H9 (cell line): ENCODE results near the gene DPH2. TPM values are rescaled to one million over a fixed set of nuclear protein-coding genes. Genes with fewer than 3 reads are reported as not detected.

Source experiments
- DNase-seq: peaks from one replicate; pipeline ENCODE4 v3.0.0-alpha.2; 2017
- H2AFZ ChIP-seq: one replicate; pipeline ENCODE4 v1.6.1; 2013; ENCODE audit warnings: mild to moderate bottlenecking, low read length, control low read depth, moderate library complexity
- H2AK5ac ChIP-seq: 2 replicates; pipeline ENCODE4 v1.6.1; 2013; ENCODE audit warnings: low read length, control low read depth, mixed read lengths; ENCODE audit not compliant: insufficient read length
- H2BK120ac ChIP-seq: one replicate; pipeline ENCODE4 v1.6.1; 2013; ENCODE audit warnings: low read depth, mild to moderate bottlenecking, low read length, control low read depth, inconsistent platforms; ENCODE audit not compliant: poor library complexity, severe bottlenecking
- H2BK12ac ChIP-seq: 2 replicates; pipeline ENCODE4 v1.6.1; 2013; ENCODE audit warnings: low read length, control low read depth, mixed read lengths, low read depth; ENCODE audit not compliant: insufficient read length
- H2BK15ac ChIP-seq: 2 replicates; pipeline ENCODE4 v1.6.1; 2013; ENCODE audit warnings: low read depth, low read length, control low read depth
- H2BK20ac ChIP-seq: one replicate; pipeline ENCODE4 v1.6.1; 2013; ENCODE audit warnings: low read depth, mild to moderate bottlenecking, low read length, control low read depth, inconsistent platforms; ENCODE audit not compliant: poor library complexity, severe bottlenecking
- H2BK5ac ChIP-seq: 2 replicates; pipeline ENCODE4 v1.6.1; 2013; ENCODE audit warnings: low read length, control low read depth, mixed read lengths; ENCODE audit not compliant: insufficient read length
- H3K14ac ChIP-seq: 2 replicates; pipeline ENCODE4 v1.6.1; 2013; ENCODE audit warnings: low read length, control low read depth; ENCODE audit not compliant: insufficient read depth
- H3K18ac ChIP-seq: 2 replicates; pipeline ENCODE4 v1.6.1; 2013; ENCODE audit warnings: low read depth, mild to moderate bottlenecking, mixed read lengths, low read length, control low read depth; ENCODE audit not compliant: insufficient read length
- H3K23ac ChIP-seq: 2 replicates; pipeline ENCODE4 v1.6.1; 2013; ENCODE audit warnings: low read length, control low read depth, mixed read lengths, low read depth; ENCODE audit not compliant: insufficient read length
- H3K23me2 ChIP-seq: 2 replicates; pipeline ENCODE4 v1.6.1; 2013; ENCODE audit warnings: low read depth, mild to moderate bottlenecking, mixed read lengths, low read length, control low read depth; ENCODE audit not compliant: insufficient read length, poor library complexity, severe bottlenecking
- H3K27ac ChIP-seq: 2 replicates; pipeline ENCODE4 v1.5.1; 2013; ENCODE audit warnings: low read length, control low read depth, mixed read lengths, low read depth; ENCODE audit not compliant: insufficient read length
- H3K27me3 ChIP-seq: 2 replicates; pipeline ENCODE4 v1.6.1; 2013; ENCODE audit warnings: low read length, control low read depth, inconsistent platforms; ENCODE audit not compliant: insufficient read depth
- H3K4ac ChIP-seq: 2 replicates; pipeline ENCODE4 v1.6.1; 2013; ENCODE audit warnings: low read depth, mild to moderate bottlenecking, control low read depth, inconsistent platforms, low read length, moderate library complexity
- H3K4me1 ChIP-seq: 2 replicates; pipeline ENCODE4 v1.6.1; 2013; ENCODE audit warnings: low read length, control low read depth, inconsistent platforms; ENCODE audit not compliant: insufficient read depth
- H3K4me2 ChIP-seq: 2 replicates; pipeline ENCODE4 v1.6.1; 2013; ENCODE audit warnings: low read length, control low read depth, mixed read lengths; ENCODE audit not compliant: insufficient read length, insufficient read depth
- H3K56ac ChIP-seq: 2 replicates; pipeline ENCODE4 v1.6.1; 2013; ENCODE audit warnings: low read depth, mild to moderate bottlenecking, mixed read lengths, low read length, control low read depth; ENCODE audit not compliant: insufficient read length
- H3K79me1 ChIP-seq: 2 replicates; pipeline ENCODE4 v1.6.1; 2013; ENCODE audit warnings: low read depth, mild to moderate bottlenecking, moderate library complexity, low read length, control low read depth, inconsistent platforms; ENCODE audit not compliant: insufficient read depth, poor library complexity, severe bottlenecking
- H3K79me2 ChIP-seq: 2 replicates; pipeline ENCODE4 v1.6.1; 2013; ENCODE audit warnings: low read length, control low read depth, inconsistent platforms; ENCODE audit not compliant: insufficient read depth
- H3K9ac ChIP-seq: 2 replicates; pipeline ENCODE4 v1.6.1; 2013; ENCODE audit warnings: low read length, control low read depth, mixed read lengths; ENCODE audit not compliant: insufficient read length; ENCODE audit errors: extremely low read depth
- H3K9me3 ChIP-seq: one replicate; pipeline ENCODE4 v1.6.1; 2013; ENCODE audit warnings: low read depth, low read length, inconsistent platforms; ENCODE audit not compliant: control insufficient read depth
- H3T11ph ChIP-seq: one replicate; pipeline ENCODE4 v1.6.1; 2013; ENCODE audit warnings: mild to moderate bottlenecking, low read length, control low read depth, inconsistent platforms
- H4K20me1 ChIP-seq: one replicate; pipeline ENCODE4 v1.6.1; 2013; ENCODE audit not compliant: control insufficient read depth, insufficient read length, insufficient read depth
- H4K5ac ChIP-seq: 2 replicates; pipeline ENCODE4 v1.6.1; 2013; ENCODE audit warnings: low read depth, mild to moderate bottlenecking, mixed read lengths, low read length, control low read depth; ENCODE audit not compliant: insufficient read length
- H4K8ac ChIP-seq: replicated peaks from 2 replicates; pipeline ENCODE4 v1.6.1; 2013; ENCODE audit warnings: low read length, control low read depth, mixed read lengths, low read depth; ENCODE audit not compliant: insufficient read length
- H4K91ac ChIP-seq: 2 replicates; pipeline ENCODE4 v1.6.1; 2013; ENCODE audit warnings: low read depth, mild to moderate bottlenecking, moderate library complexity, mixed read lengths, low read length, control low read depth; ENCODE audit not compliant: insufficient read length
- H3K27ac Mint-ChIP-seq, 3 experiments: 2 replicates in 2 of 3; 3 replicates in 1 of 3; pipeline ENCODE4 v1.8.0; 2020 to 2021; ENCODE audit warnings: mixed read lengths in 3 of 3, mild to moderate bottlenecking in 1 of 3, moderate library complexity in 1 of 3
- H3K27me3 Mint-ChIP-seq: 2 replicates; pipeline ENCODE4 v1.8.0; 2021; ENCODE audit warnings: low read depth, mild to moderate bottlenecking, moderate library complexity, mixed read lengths
- H3K36me3 Mint-ChIP-seq, 3 experiments: 2 replicates in 2 of 3; 3 replicates in 1 of 3; pipeline ENCODE4 v1.8.0; 2020 to 2021; ENCODE audit warnings: low read depth in 3 of 3, mixed read lengths in 3 of 3; ENCODE audit not compliant: insufficient read depth in 1 of 3
- H3K4me1 Mint-ChIP-seq, 2 experiments: 2 replicates each; pipeline ENCODE4 v1.8.0; 2020; ENCODE audit warnings: mixed read lengths in 2 of 2
- H3K4me3 Mint-ChIP-seq, 2 experiments: 2 replicates in 1 of 2; 3 replicates in 1 of 2; pipeline ENCODE4 v1.8.0; 2020 to 2021; ENCODE audit warnings: mild to moderate bottlenecking in 2 of 2, mixed read lengths in 2 of 2, moderate library complexity in 1 of 2
- H3K9me3 Mint-ChIP-seq, 2 experiments: 2 replicates in 1 of 2; 3 replicates in 1 of 2; pipeline ENCODE4 v1.8.0; 2020; ENCODE audit warnings: mild to moderate bottlenecking in 2 of 2, mixed read lengths in 2 of 2, moderate library complexity in 1 of 2
- CTCF ChIP-seq: fragments of 200-600 bp; sonication (generic); conservative IDR thresholded peaks from 3 replicates; pipeline ENCODE4 v1.8.0; 2021; ENCODE audit warnings: antibody characterized with exemption, mild to moderate bottlenecking
- WGBS: extraction: QIAGEN DNeasy Blood & Tissue Kit; methylation state at CpG from one replicate; pipeline ENCODE4 v1.1.7; 2013; ENCODE audit warnings: missing lambda C conversion rate, low lambda C conversion rate, mixed read lengths; ENCODE audit not compliant: insufficient read length; ENCODE audit errors: extremely low coverage; 5-methylcytosine and 5-hydroxymethylcytosine counted together
- total RNA-seq: library from RNA; stranded (reverse); gene quantifications from 2 replicates; pipeline ENCODE4 v1.2.1, GENCODE V29; 2021

DPH2 gene
- total RNA-seq, 1 experiment from 2014 or later = 74.4 TPM

GRCh38 chr1:43997295-43997999 is 27.6 kb downstream of the DPH2 start:
- H2BK120ac ChIP-seq = no peak overlapping the region
- H3K18ac ChIP-seq = no peak overlapping the region
- H3T11ph ChIP-seq = no peak overlapping the region
- no peak overlapping the region for H3K4ac ChIP-seq
- WGBS = no CpG with 5 or more reads among the region's 22 CpGs
- no peak overlapping the region for H3K9ac ChIP-seq
- H4K5ac ChIP-seq = no peak overlapping the region
- no peaks in the 10 kb centered on the region for H3K9me3 ChIP-seq
- no peak overlapping the region for H3K56ac ChIP-seq
- TF ChIP-seq CTCF = no peak
- H3K23me2 ChIP-seq = no peaks in the 10 kb centered on the region
- no peak overlapping the region for H2BK5ac ChIP-seq
- H3K4me2 ChIP-seq = no peak overlapping the region
- Mint-ChIP-seq H3K36me3 (peaks cover 10 to 36% (median 27%) of the 10 kb centered on the region in 3 experiments; a peak in 6 of 7 replicates), H3K4me1 (peaks cover 9 to 20% of the 10 kb centered on the region in 2 experiments; a peak in 3 of 4 replicates), H3K9me3 (no peaks in the 10 kb centered on the region), H3K4me3 (no peak overlapping the region), H3K27ac (no peak overlapping the region), H3K27me3 (peaks cover 2% of the 10 kb centered on the region)
- no peak overlapping the region for H4K8ac ChIP-seq
- H3K27ac ChIP-seq = no peak overlapping the region
- no peaks in the 10 kb centered on the region for H3K79me2 ChIP-seq
- H3K14ac ChIP-seq = no peak overlapping the region; the same call in 1 of the 2 replicates
- no peaks in the 10 kb centered on the region for H3K4me1 ChIP-seq
- no peak for DNase-seq
- H2BK12ac ChIP-seq = no peak overlapping the region
- no peaks in the 10 kb centered on the region for H3K79me1 ChIP-seq
- no peaks in the 10 kb centered on the region for H4K20me1 ChIP-seq
- H2AK5ac ChIP-seq = no peak overlapping the region
- H2AFZ ChIP-seq = no peak overlapping the region
- no peaks in the 10 kb centered on the region for H3K27me3 ChIP-seq
- no peak overlapping the region for H2BK15ac ChIP-seq
- no peak overlapping the region for H3K23ac ChIP-seq
- H2BK20ac ChIP-seq = no peak overlapping the region
- H4K91ac ChIP-seq = no peak overlapping the region
